Ovary (tissue), 9 donors: Measurements from ENCODE around the gene CABP4. TPM values are rescaled to one million over a fixed set of nuclear protein-coding genes. Genes with fewer than 3 reads are reported as not detected.

Source experiments
- DNase-seq, 5 donors: peaks; one replicate each; pipeline ENCODE4 v3.0.0-alpha.2; 2019 to 2020
- H3K27ac ChIP-seq, 2 donors: fragments of 200-600 bp; one replicate each; pipeline versions ENCODE4 v1.5.1 to v1.8.0; 2019 to 2022
- H3K27me3 ChIP-seq: fragments of 200-600 bp; one replicate; pipeline ENCODE4 v1.8.0; 2022
- H3K36me3 ChIP-seq: fragments of 200-600 bp; sonication (generic); one replicate; pipeline ENCODE4 v1.5.1; 2019
- H3K4me1 ChIP-seq: one replicate; pipeline ENCODE4 v1.8.1; 2013; ENCODE audit warnings: mild to moderate bottlenecking, moderate library complexity; ENCODE audit not compliant: insufficient read depth
- H3K4me3 ChIP-seq: fragments of 200-600 bp; sonication (generic); one replicate; pipeline ENCODE4 v1.5.1; 2017
- H3K9me3 ChIP-seq, 2 donors: fragments of 200-600 bp in 1 of 2; sonication (generic) in 1 of 2; one replicate each; pipeline versions ENCODE4 v1.5.1 to v1.8.1; 2013 to 2019; ENCODE audit warnings: mild to moderate bottlenecking in 1 of 2, moderate library complexity in 1 of 2
- EP300 ChIP-seq: sonication (generic); formaldehyde crosslinking; IDR thresholded peaks from one replicate; pipeline ENCODE4 v1.6.1; 2017; ENCODE audit warnings: antibody characterized with exemption
- POLR2A ChIP-seq: fragments of 450-650 bp; IDR thresholded peaks from one replicate; pipeline ENCODE4 v1.6.1; 2017; ENCODE audit warnings: antibody characterized with exemption, mild to moderate bottlenecking, moderate library complexity
- WGBS, 3 donors: extraction: QIAGEN DNeasy Blood & Tissue Kit in 1 of 3; methylation state at CpG; one replicate each; pipeline versions ENCODE4 v1.1.5 to v1.1.7; 2013 to 2017; 5-methylcytosine and 5-hydroxymethylcytosine counted together
- intact Hi-C, 4 donors: fragments of 100-400 bp; cut with DNase I; formaldehyde crosslinking; loops; one replicate each; pipeline versions ENCODE4 v1.11.0 to v1.15.1; 2022 to 2023
- polyA plus RNA-seq, 2 donors: library from polyadenylated mRNA; stranded (reverse); fragments of 200-250 nt in 1 of 2; fragments of 350-450 nt in 1 of 2; fragmentation: Illumina TruSeq in 1 of 2; extraction: RNeasy Lipid Tissue Mini Kit (QIAGEN cat#74804) in 1 of 2; gene quantifications; one replicate each; pipeline ENCODE4 v1.2.3, GENCODE V29; 2013 to 2014
- total RNA-seq, 7 donors: library from RNA; depleted of rRNA in 2 of 7; stranded (reverse); fragments of >200 nt in 2 of 7; fragmentation: NEBNext Ultra II Directional in 3 of 7; extraction: Animal tissue kit (Norgen Biotek cat#: 25700) in 3 of 7; gene quantifications; one replicate each; pipeline versions ENCODE4 v1.1.0 to v1.2.4, GENCODE V29; 2016 to 2023
- TF ChIP-seq, protein P1 (sequence below), 3 donors: fragments of 450-650 bp in 2 of 3; fragments of 200-600 bp in 1 of 3; IDR thresholded peaks; one replicate each; pipeline versions ENCODE4 v1.5.1 to v1.8.0; 2016 to 2022; ENCODE audit warnings: antibody characterized with exemption in 3 of 3, mild to moderate bottlenecking in 1 of 3
- donor health status: DM: no; HTN: no; CAD: no; lungs with moderate emphysema.
- donor health status: DM: no; HTN: no; CAD: no.
- donor health status: Bipolar disorder and iron deficiency.
- donor health status: DM: yes; HTN: yes; CAD: no.
- donor health status: DM: no; HTN: no; CAD: no.
- donor health status: DM: yes; HTN: yes; CAD: no.

Gene CABP4
- total and polyA plus RNA-seq, 9 donors, result 0.13 to 2.1 (median 1.0) TPM; not detected in 1

DNA sequence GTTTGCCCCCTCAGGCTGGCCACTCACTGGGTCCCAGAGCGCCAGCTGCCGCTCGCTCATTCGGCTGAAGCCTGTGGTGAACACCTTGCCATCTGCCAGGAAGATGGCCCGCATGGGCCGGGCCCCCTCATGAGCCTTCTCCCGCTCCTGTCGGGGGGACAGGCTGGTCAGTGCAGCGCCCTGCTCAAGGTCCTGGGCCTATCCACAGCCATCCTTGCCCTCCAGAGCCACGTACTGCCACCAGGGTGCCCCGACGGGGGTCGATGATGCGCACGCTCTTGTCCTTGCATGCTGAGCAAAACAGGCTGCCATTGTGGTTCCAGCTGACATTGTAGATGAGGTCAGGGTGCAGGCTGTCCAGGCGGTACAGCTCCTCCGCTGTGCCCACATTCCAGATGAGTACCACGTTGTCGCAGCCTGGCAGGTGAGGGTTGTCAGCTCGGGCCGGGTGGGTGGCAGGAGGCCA, 14.0 kb upstream of the CABP4 start:
- Histone ChIP-seq H3K4me3 (no peak overlapping the region), H3K36me3 (no peaks in the 10 kb centered on the region), H3K4me1 (peaks cover 4% of the 10 kb centered on the region), H3K9me3 (no peaks in the 10 kb centered on the region), H3K27ac (no peak overlapping the region), H3K27me3 (no peaks in the 10 kb centered on the region)
- intact Hi-C loops, result loop anchor here in 1 of 4 donors (10.0 kb wide), 1 partner anchor 64 kb away; the partner anchor contains the start of genes CDK2AP2 and PITPNM1
- WGBS, 3 donors, result 78 to 83% (median 82%) methylated on average over 21 of the region's 21 CpGs
- DNase-seq, result peak in 2 of 5 donors; percentile 34 to 36
- TF ChIP-seq, protein P1, sequence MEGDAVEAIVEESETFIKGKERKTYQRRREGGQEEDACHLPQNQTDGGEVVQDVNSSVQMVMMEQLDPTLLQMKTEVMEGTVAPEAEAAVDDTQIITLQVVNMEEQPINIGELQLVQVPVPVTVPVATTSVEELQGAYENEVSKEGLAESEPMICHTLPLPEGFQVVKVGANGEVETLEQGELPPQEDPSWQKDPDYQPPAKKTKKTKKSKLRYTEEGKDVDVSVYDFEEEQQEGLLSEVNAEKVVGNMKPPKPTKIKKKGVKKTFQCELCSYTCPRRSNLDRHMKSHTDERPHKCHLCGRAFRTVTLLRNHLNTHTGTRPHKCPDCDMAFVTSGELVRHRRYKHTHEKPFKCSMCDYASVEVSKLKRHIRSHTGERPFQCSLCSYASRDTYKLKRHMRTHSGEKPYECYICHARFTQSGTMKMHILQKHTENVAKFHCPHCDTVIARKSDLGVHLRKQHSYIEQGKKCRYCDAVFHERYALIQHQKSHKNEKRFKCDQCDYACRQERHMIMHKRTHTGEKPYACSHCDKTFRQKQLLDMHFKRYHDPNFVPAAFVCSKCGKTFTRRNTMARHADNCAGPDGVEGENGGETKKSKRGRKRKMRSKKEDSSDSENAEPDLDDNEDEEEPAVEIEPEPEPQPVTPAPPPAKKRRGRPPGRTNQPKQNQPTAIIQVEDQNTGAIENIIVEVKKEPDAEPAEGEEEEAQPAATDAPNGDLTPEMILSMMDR (IDR thresholded peaks at IDR 0.05), result no peak

DNA sequence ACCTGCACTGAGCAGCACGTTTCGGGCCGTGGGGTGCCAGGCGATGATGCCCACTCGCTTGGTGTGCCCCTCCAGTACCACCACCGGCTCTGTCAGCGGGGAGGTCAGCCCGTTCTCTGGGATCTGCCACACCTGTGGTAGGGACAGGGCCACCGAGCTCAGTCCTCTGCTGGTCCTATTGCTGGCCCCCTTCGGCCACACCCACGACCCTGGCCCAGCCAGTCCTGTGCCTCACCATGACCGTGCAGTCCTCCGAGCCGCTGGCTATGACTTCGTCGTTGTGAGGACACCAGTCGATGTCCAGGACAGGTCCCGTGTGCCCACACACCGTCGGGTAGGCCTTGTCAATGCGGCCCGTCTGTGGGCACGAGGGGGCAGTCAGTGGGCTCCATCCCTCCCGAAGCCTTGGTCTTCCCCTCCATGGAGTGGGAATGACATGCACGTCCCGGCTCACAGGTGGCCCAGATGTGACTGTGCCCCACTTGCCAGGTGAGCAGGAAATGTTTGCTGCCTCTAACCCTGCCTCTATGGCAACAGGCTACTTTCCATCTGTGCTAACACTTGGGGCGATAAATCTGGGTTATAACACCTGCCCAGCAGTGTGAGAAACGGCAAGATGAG, 13.3 kb upstream of the CABP4 start:
- peak in 1 of 5 donors; percentile 45 for DNase-seq
- no peaks in the 10 kb centered on the region for H3K36me3 ChIP-seq
- intact Hi-C loops, result loop anchor here in 1 of 4 donors (10.0 kb wide), 1 partner anchor 63 kb away; the partner anchor contains the start of genes CDK2AP2 and PITPNM1
- no peak overlapping the region for H3K4me3 ChIP-seq
- H3K4me1 ChIP-seq, result peaks cover 4% of the 10 kb centered on the region
- WGBS, 3 donors, result 80 to 83% (median 83%) methylated on average over 27 to 28 of the region's 28 CpGs
- H3K27ac ChIP-seq, result peak overlapping the region in 1 of 2 donors; percentile 94
- no peaks in the 10 kb centered on the region for H3K27me3 ChIP-seq
- no peaks in the 10 kb centered on the region for H3K9me3 ChIP-seq
- TF ChIP-seq EP300 (no peak), POLR2A (no peak)

DNA sequence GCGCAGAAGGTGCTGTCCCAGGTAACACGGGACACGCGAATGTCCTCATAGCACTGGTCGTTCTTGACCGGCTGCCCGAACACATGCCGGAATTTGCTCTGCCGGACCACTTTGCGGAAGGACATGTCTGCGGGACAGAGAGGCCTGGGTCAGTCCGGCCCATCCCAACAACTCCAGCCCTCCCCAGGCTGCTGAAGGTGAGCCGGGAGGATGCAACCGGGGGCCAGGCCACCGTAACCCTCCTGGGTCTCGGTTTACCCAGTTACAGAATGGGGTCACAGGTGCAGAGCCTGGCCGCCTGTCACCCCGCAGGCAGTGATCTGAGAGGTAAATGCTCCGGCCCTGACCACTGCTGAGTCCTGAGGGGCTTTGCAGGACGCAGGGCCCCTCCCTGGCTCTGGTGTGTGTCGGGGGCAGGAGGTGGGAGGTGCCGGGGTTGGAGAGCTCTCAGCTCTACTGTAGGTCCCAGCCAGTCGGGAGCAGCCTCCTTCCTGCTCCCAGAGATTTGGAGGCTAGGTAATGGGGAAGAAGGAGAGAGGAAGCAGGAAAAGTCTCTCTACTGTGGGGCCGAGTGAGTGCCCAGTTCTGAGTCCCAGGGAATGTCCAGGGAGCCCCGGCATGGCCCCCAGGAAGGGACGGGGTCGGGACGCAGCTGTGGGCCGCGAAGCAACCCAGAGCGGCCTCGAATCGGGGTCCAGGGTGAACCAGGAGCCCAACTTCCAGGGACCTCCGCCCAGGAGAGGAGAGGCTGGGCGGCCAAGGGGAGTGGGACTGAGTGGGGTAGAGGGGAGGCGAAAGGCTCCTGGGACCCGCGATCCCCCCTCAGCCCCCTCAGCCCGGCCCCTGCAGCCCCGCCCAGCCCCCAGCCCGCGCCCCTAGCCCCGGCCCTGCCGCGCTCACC, 12.4 kb upstream of the CABP4 start:
- peak overlapping the region; percentile 69 for H3K4me3 ChIP-seq
- no peaks in the 10 kb centered on the region for H3K36me3 ChIP-seq
- TF ChIP-seq POLR2A (no peak), EP300 (no peak)
- TF ChIP-seq, protein P1 (IDR thresholded peaks at IDR 0.05), result no peak
- H3K27me3 ChIP-seq, result no peaks in the 10 kb centered on the region
- 27 to 33% (median 31%) methylated on average over 40 to 45 of the region's 45 CpGs for WGBS, 3 donors
- peak in 2 of 5 donors; percentile 36 to 43 for DNase-seq
- H3K4me1 ChIP-seq, result peaks cover 4% of the 10 kb centered on the region
- H3K27ac ChIP-seq, result peak overlapping the region; percentile 94
- H3K9me3 ChIP-seq, result no peaks in the 10 kb centered on the region
- intact Hi-C loops, result loop anchor here in 1 of 4 donors (1.0 to 10.0 kb wide), 2 partner anchors 41 to 62 kb away; partner anchors contain the start of genes CDK2AP2, PITPNM1 and PPP1CA

DNA sequence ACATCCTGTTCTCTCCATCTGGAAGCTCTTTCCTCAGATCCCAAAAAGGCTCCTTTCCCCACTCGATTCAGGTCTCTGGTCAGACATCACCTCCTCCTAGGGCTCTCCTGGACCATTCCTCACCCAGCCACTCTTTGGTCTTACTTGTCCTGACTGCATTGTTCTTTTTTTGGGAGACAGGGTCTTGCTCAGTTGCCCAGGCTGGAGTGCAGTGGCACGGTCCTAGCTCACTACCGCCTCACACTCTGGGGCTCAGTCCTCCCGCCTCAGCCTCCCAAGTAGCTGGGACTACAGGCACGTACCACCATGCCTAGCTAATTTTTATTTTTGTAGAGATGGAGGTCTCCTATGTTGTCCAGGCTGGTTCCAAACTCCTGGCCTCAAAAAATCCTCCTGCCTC, 9.6 kb upstream of the CABP4 start:
- no peak for DNase-seq
- 83 to 97% (median 87%) methylated on average over 5 of the region's 5 CpGs for WGBS, 3 donors
- Histone ChIP-seq H3K36me3 (no peaks in the 10 kb centered on the region), H3K9me3 (no peaks in the 10 kb centered on the region), H3K27ac (no peak overlapping the region), H3K27me3 (no peaks in the 10 kb centered on the region), H3K4me3 (no peak overlapping the region), H3K4me1 (peaks cover 4% of the 10 kb centered on the region)
- TF ChIP-seq EP300 (no peak), POLR2A (no peak)
- TF ChIP-seq, protein P1 (IDR thresholded peaks at IDR 0.05), result no peak
- intact Hi-C loops, result loop anchor here in 1 of 4 donors (10.0 kb wide), 1 partner anchor 59 kb away; the partner anchor contains the start of genes CDK2AP2 and PITPNM1
